ENCODE results near the gene APBA2.
"Not testable (repeated sequence)": the region's sequence is repeated elsewhere in the genome, so short reads cannot be mapped to it uniquely, and the experiment has no call there.

The APBA2 gene

GRCh38 chr15:29143293-29143692 lies 257.5 kb downstream of the APBA2 start:
- DNase-seq, result no peak

- no peak for DNase-seq
Observed at GRCh38 chr15:29143909-29144635, 258.3 kb downstream of the APBA2 start.

- DNase-seq, result no peak
Observed at GRCh38 chr15:29149738-29150075, 263.9 kb downstream of the APBA2 start.

GRCh38 chr15:29150515-29151483 lies 265.0 kb downstream of the APBA2 start:
- no peak for DNase-seq

GRCh38 chr15:29151484-29151857 lies 265.7 kb downstream of the APBA2 start:
- no peak for DNase-seq

- no peak for DNase-seq
Observed at GRCh38 chr15:29156521-29156920, 270.7 kb downstream of the APBA2 start.

- no peak for DNase-seq
Observed at GRCh38 chr15:29159771-29160455, 274.1 kb downstream of the APBA2 start.

GRCh38 chr15:29162411-29162810 lies 276.6 kb downstream of the APBA2 start:
- DNase-seq, result no peak

- DNase-seq, result not testable (repeated sequence)
Observed at GRCh38 chr15:29167122-29167521, 281.3 kb downstream of the APBA2 start.

Measured in NCI-H1105 treated with DMSO at 0.1 percent for 48 hours (cell line).